ENCODE measurements around the gene ANKK1. TPM values are rescaled to one million over a fixed set of nuclear protein-coding genes. Genes with fewer than 3 reads are reported as not detected.

ANKK1 gene
- total and polyA plus RNA-seq, 7 donors = 0.45 to 0.54 TPM; not detected in 5

- no peak for TF ChIP-seq POLR2A (IDR thresholded peaks at IDR 0.05)
- TF ChIP-seq CTCF (IDR thresholded peaks at IDR 0.05) = no peak
- no peak for TF ChIP-seq EP300 (IDR thresholded peaks at IDR 0.05)
- TF ChIP-seq POLR2AphosphoS5 (IDR thresholded peaks at IDR 0.05) = no peak
- Histone ChIP-seq H3K4me3 (no peak overlapping the region), H3K27me3 (no peaks in the 10 kb centered on the region), H3K9me3 (no peaks in the 10 kb centered on the region), H3K4me1 (no peaks in the 10 kb centered on the region), H3K27ac (no peak overlapping the region), H3K36me3 (peaks cover 0 to 78% (median 17%) of the 10 kb centered on the region in 4 donors)
- WGBS, 2 donors = 68 to 71% methylated on average over 5 of the region's 5 CpGs
- DNase-seq = no peak
- intact Hi-C loops (cut with DNase I) = no loop called here
Measured at GRCh38 chr11:113365895-113366294, 21.7 kb upstream of the ANKK1 start.

GRCh38 chr11:113369411-113369810, 18.2 kb upstream of the ANKK1 start:
- no peak for DNase-seq
- TF ChIP-seq EP300 (IDR thresholded peaks at IDR 0.05) = no peak
- no peak for TF ChIP-seq CTCF (IDR thresholded peaks at IDR 0.05)
- 83 to 87% methylated on average over 3 of the region's 3 CpGs for WGBS, 2 donors
- no peaks in the 10 kb centered on the region for H3K27me3 ChIP-seq
- H3K4me1 ChIP-seq = no peaks in the 10 kb centered on the region
- no peaks in the 10 kb centered on the region for H3K9me3 ChIP-seq
- no peak overlapping the region for H3K4me3 ChIP-seq
- intact Hi-C loops (cut with DNase I) = no loop called here
- H3K27ac ChIP-seq = no peak overlapping the region
- peaks cover 0 to 46% (median 12%) of the 10 kb centered on the region in 4 donors for H3K36me3 ChIP-seq

- no peak for TF ChIP-seq POLR2A (IDR thresholded peaks at IDR 0.05)
- no peak for TF ChIP-seq CTCF (IDR thresholded peaks at IDR 0.05)
- no peak for TF ChIP-seq POLR2AphosphoS5 (IDR thresholded peaks at IDR 0.05)
- TF ChIP-seq EP300 (IDR thresholded peaks at IDR 0.05) = no peak
- WGBS, 2 donors = 90 to 94% methylated on average over 5 of the region's 5 CpGs
- H3K27ac ChIP-seq = no peak overlapping the region
Measured at GRCh38 chr11:113370634-113371033, 16.9 kb upstream of the ANKK1 start.

GRCh38 chr11:113372309-113372708, 15.3 kb upstream of the ANKK1 start:
- H3K27me3 ChIP-seq = no peaks in the 10 kb centered on the region
- TF ChIP-seq POLR2AphosphoS5 (IDR thresholded peaks at IDR 0.05) (no peak), CTCF (IDR thresholded peaks at IDR 0.05) (no peak), POLR2A (IDR thresholded peaks at IDR 0.05) (no peak), EP300 (IDR thresholded peaks at IDR 0.05) (no peak)
- H3K4me1 ChIP-seq = no peaks in the 10 kb centered on the region
- H3K36me3 ChIP-seq = peaks cover 0 to 17% (median 0%) of the 10 kb centered on the region in 4 donors
- H3K9me3 ChIP-seq = no peaks in the 10 kb centered on the region
- no peak for DNase-seq
- H3K4me3 ChIP-seq = no peak overlapping the region
- intact Hi-C loops (cut with DNase I) = no loop called here
- no peak overlapping the region for H3K27ac ChIP-seq
- WGBS, 2 donors = 89 to 90% methylated on average over 4 of the region's 4 CpGs

More at GRCh38 chr11:113370634-113371033, 16.9 kb upstream of the ANKK1 start:
- Histone ChIP-seq H3K27me3 (no peaks in the 10 kb centered on the region), H3K4me3 (no peak overlapping the region), H3K9me3 (no peaks in the 10 kb centered on the region), H3K4me1 (no peaks in the 10 kb centered on the region), H3K36me3 (peaks cover 0 to 34% (median 1%) of the 10 kb centered on the region in 4 donors)
- DNase-seq = no peak
- intact Hi-C loops (cut with DNase I) = no loop called here

- Histone ChIP-seq H3K36me3 (peaks cover 0 to 9% (median 0%) of the 10 kb centered on the region in 4 donors), H3K4me1 (no peaks in the 10 kb centered on the region), H3K27me3 (no peaks in the 10 kb centered on the region), H3K27ac (no peak overlapping the region), H3K4me3 (no peak overlapping the region), H3K9me3 (no peaks in the 10 kb centered on the region)
- no peak for TF ChIP-seq POLR2AphosphoS5 (IDR thresholded peaks at IDR 0.05)
- no peak for TF ChIP-seq CTCF (IDR thresholded peaks at IDR 0.05)
- TF ChIP-seq EP300 (IDR thresholded peaks at IDR 0.05) = no peak
- TF ChIP-seq POLR2A (IDR thresholded peaks at IDR 0.05) = no peak
- intact Hi-C loops (cut with DNase I) = no loop called here
- WGBS, 2 donors = 85 to 91% methylated on average over 3 of the region's 3 CpGs
- no peak for DNase-seq
Measured at GRCh38 chr11:113373306-113373705, 14.3 kb upstream of the ANKK1 start.
